GM21360 (cell line): ENCODE results near the gene TMEM204.

Experiments used
- ATAC-seq: cut with Tn5 transposase; IDR thresholded peaks from one replicate; pipeline ENCODE4 v1.9.1; 2021; ENCODE audit warnings: mild to moderate bottlenecking, moderate library complexity; ENCODE audit not compliant: unreplicated experiment

TMEM204 gene

DNA sequence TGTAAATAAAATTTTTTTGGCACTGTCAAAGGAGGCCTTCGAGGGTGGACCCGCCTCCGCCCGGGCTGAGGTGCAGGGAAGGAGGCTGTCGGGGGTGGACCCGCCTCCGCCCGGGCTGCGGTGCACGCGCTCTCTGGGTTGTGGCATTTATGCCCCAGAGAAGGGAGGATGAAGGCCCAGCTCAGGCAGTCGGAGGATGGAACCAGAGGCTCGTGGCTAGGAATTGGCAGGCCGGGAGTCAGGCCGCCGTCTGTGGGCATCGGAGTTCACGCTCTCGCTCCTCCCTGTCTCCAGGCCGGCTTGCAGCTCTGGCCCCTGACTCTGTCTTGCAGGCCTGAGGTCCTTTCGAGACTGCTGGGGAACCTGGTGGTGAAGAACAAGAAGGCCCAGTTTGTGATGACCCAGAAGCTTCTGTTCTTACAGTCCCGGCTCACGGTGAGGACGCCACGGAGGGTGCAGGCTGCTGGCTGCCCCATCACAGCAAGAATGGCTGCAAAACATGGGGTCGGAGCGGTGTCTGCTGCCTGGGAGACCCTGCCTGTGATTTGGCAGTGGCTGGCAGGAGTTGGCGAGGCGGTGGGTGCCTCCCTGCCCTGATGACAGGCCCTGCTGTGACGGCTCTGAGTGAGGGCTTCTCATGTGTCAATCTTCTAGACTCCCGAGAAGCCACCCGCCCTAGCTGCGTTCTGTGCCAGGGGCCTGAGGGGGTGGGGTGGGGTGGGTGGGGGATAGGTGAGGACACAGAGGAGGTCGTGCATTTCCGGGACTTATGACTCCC lies 34.4 kb upstream of the TMEM204 start:
- ATAC-seq: no peak

DNA sequence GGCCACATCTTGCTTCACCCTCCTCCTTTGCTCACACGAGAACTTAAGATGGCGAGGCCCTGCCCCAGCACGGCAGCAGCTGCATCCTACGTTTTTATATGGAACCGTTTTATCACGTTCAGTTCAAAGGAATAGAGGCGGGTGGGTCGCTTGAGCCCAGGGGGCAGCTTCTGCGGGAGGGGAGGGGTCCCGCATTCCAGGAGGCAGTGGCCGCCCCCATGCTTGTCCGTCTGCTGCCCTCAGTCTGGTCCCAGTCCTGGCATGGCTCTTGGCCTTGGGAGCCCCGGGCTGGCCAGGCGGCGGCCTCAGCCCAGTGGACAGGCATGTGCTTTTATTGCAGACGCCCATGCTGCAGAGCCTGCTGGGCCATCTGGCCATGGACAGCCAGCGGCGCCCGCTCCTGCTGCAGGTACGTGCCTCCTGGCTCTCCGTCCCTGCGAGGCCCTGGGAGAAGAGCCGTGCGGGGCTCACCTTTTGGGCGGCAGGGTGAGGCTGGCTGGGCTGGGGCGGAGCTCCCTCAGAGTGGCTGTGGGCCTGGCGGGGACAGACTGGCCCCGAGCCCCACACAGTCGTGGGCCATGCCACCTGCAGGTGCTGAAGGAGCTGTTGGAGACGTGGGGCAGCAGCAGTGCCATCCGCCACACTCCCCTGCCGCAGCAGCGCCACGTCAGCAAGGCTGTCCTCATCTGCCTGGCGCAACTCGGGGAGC lies 33.6 kb upstream of the TMEM204 start:
- no peak for ATAC-seq

DNA sequence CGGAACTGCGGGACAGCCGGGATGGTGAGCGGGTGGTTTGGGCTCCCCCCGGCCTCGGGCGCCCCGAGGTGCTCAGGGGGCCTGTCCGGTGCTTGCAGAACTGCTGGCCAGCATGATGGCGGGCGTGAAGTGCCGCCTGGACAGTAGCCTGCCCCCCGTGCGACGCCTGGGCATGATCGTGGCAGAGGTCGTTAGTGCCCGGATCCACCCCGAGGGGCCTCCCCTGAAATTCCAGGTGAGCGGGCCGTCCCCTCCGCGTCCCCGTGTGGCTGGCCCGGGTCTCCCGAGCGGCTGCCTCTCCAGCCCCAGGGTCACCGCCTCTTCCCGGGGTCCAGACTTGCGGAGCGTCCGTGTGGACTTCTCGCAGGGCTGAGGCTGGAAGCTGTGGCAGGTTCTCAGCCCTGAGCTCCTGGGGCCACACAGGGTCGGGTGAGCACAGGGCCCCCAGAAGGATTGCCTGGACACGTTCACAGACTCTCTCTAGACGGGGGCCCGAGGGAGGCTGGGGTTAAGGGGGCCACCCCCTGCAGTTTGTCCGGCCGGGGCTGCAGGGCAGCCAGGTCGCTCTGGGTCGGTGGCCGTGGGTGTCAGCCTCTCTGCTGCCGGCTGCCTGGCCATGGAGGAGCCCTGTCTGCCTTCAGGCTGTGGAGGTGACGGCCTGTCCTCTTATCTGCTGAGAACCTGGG lies 32.9 kb upstream of the TMEM204 start:
- ATAC-seq: no peak

DNA sequence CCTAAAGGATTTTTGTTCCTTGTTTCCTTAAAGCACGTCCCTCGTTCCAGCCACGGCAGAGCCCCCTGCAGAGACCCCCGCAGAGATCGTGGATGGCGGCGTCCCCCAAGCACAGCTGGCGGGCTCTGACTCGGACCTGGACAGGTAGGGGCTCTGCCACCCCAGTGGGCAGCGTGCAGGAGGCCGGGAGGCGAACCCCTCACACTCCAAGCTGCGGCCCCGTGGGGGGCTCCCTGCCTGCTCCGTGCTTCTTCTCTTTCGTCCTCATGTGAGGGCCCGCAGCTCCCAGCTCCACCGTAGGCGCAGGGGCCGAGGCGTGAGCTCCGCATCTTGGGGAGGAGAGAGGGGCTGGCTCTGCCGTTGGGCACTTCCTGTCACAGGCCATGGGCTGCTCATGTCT lies 31.8 kb upstream of the TMEM204 start:
- no peak for ATAC-seq

DNA sequence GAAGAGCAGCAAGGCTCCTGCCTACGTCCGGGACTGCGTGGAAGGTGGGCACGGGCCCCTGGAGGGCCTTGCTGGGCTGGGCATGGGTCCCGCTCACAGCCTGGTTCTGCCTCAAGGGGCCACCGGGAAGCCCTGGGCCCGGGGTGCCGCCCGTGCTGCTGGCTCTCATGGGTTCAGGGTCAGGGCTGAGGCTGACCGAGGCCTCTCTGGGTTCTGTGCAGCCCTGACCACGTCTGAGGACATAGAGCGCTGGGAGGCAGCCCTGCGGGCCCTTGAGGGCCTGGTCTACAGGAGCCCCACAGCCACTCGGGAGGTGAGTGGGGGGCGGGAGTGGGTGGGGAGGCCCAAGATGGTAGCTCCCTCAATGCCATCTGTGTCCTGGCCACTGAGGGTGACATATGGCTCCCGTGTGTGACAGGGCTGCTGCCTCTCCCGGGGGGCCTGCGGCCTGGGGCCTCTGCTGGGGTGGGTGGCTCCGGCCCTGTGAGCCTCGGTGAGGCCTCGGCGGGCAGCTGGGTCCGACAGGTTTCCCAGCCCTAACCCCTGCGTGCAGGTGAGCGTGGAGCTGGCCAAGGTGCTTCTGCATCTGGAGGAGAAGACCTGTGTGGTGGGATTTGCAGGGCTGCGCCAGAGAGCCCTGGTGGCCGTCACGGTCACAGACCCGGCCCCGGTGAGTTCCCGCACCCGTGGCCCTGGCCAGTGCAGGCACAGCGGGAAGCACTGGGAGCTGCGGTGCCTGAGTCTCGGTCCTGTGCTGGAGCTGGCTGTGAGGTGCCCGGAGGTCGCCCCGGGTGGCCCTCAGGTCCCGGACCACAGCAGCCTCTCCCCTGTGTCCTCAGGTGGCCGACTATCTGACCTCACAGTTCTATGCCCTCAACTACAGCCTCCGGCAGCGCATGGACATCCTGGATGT lies 31.1 kb upstream of the TMEM204 start:
- ATAC-seq: no peak

DNA sequence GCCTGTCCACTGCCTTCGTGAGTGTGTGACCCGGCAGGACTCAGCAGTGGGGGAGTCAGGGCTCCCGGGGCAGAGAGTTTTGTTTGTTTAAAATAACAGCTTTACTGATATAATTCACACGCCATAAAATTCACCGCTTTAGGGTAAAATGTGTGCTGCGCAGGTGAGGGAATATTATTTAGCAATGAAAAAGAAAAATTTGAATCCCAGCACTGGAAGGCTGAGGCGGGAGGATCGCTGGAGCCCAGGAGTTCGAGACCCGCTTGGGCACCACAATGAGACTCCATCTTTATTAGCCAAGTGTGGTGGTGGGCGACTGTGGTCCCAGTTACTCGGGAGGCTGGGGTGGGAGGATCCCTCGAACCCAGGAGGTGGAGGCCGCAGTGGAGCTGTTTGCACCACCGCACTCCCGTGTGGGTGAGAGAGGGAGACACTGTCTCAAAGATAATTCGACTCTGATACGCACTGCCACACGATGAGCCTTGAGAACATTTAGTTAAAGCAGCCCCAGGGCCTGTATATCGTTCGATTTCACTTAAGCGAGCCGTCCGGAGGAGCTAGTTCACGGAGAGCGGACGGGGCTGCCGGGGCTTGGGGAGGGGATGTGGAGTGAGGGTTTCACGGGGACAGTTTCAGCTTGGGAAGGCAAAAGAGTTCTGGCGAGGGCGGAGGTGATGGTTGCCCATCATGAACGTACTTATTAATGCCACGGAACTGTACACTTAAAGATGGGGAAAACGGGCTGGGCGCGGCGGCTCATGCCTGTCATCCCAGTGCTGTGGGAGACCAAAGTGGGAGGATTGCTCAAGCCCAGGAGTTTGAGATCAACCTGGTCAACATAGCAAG lies 30.1 kb upstream of the TMEM204 start:
- no peak for ATAC-seq

DNA sequence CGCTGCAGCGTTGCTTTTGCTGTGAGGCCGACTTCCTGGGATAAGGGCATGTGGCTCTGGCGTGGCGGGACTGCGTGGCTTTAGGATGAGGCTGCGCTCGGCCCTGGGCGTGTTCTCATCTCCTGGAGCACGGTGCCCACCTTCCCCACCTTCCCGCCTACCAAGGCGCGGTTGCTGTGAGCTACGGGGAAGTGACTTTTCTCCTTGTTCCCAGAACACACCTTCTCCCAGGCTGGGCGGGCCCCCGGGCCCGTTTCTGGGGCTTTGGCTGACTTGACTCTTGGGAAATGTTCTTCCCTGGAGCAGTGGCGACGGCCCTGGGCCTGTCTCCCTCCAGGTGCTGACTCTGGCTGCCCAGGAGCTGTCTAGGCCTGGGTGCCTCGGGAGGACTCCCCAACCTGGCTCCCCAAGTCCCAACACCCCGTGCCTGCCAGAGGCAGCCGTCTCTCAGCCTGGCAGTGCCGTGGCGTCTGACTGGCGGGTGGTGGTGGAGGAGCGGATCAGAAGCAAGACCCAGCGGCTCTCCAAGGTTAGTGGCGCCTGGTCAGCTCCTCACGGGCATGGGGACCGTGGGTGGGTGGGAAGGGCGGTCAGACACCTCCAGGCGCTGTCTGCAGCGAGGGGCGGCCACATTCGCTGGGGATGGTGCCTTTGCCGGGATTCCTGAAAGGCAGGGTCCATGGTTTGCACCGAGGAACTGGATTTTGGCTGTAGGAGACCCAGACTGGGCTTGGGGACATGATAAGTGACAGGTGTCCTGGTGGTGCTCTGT lies 28.2 kb upstream of the TMEM204 start:
- no peak for ATAC-seq

DNA sequence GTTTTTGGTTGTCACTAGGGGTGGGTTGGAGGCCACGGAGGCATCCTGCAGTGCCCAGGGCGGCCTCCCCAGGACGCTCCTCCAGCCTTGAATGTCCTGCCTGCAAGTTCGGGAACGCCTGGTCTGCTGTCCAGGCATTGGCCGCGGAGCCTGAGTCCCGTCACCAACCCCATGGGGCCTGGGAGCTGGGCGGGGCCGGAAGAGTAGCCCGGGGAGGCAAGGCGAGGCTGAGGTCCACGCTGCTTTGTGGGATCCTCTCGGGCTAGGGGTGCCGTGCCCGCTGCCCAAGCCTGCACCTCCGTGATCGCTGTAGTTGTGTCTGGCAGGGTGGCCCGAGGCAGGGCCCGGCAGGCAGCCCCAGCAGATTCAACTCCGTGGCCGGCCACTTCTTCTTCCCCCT lies 27.6 kb upstream of the TMEM204 start:
- ATAC-seq: no peak

DNA sequence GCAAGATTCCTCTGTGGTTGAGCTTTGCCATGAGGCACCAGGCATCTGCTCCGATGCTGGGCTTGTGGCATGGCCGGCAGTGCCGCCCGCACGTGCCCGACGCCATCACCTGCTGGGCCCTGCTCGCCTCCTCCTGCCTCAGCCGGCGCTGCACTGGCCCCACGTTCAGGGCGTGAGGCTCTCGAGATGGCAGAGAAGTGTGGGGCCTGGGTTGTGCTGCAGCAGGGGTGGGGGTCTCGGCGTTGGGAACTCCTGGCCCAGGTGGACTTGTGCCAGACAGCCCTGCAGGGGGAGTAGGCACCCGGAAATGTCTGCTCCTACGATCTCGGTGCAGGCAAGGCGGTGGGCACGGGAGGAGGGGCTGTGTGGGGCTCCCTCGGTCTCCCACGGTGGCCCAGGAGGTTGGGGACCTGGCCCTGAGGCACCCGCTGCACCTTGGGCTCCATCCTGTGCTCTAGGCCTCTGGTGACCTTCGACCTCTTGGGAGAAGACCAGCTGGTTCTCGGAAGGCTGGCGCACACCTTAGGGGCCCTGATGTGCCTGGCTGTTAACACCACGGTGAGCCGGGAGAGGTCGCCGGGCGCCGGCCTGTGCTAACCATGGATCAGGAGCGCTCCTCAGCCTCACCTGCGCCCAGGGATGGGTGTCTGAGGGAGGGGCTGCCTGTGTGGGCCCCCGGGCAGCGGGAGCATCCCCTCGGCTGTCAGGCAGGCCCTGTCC lies 26.8 kb upstream of the TMEM204 start:
- no peak for ATAC-seq

DNA sequence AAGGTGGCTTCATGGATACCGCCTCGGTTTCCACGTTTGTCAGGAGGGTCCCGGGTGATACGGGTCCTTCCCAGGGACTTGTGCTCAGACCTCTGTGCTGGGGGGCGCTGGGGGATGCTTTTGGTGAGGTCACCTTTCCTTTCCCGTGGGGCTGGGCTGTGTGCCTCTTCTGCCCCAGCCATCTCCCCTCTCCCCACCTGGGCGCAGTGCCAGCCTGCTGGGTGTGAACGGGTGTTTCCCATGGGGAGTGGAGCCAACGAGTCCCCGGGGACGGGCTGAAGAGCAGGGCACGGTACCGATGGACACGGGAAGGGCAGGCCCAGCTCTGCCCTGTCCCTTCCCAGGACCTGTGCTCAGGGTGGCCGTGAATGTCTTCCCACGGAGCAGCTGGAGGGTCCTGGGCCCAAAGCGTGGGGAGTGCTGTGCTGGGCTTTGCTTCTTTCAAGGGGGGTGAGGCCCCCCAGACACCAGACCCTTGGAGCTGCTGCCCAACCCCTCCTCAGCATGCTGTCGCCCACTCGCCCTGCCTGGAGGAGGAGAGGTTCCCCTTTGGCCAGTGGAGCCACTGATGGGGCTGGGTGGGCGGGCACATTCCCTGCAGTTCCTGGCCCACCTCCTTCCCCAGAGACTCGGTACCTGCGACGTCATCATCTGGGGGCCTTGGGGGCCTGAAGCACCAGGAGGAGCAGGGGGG lies 24.8 kb upstream of the TMEM204 start:
- no peak for ATAC-seq

DNA sequence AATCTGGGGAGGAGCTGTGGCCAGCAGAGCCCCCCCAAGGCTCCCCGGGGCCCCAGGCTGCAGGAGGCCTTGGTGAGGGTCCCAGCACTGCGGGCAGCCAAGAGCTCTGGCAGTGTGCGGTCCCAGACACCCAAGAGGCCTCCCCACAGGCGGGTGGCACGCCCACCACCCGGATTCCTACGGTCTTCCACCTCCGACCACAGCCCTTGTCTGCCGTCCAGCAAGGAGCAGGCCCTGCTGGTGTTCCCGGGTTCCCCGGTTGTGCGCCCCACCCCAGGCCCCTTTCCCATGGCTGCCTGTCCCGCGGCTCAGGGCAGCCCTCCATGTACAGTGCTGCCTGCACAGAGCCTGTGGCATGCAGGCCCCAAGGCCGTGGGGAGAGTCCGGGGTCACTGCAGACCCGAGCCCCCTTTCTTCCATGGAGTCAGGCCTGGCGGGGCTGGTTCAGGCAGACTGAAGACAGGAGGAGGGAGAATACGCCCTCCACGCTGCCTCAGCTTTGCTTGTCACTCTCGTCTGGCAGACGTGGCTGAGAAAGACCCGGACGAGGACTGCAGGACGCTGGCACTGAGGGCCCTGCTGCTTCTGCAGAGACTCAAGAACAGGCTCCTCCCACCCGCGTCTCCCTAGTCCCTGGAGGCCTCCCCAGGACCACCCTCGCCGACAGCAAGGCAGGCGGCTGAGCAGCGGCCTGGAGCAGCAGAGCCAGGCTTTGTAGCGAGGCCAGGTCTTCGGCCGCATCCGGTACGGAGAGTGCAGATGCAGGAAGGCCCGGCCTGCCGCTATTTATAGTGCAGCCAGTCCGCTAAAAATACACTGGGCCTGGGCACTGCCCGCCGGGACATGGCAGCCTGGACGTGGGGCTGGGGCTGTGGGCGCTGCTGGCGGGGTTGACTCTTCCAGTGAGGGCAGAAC lies 23.9 kb upstream of the TMEM204 start:
- no peak for ATAC-seq

DNA sequence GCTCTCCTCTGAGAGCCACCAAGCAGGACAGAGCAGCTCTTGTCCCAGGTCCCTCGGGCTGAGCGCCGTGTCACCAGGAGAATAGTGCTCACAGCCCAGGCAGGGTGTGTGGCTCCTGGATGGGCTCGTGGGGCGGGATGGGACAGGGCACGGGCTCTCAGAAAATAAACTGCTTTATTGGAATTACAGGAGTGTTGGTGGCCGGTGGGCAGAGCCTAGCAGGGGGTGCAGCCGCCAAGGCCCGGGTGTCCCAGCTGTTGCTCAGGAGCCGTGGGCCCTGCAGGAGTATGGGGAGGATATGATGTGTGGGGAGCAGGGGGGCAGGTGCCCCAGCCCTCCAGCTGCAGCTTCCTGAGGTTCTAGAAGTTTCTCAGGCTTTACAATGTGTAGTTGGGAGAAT lies 23.2 kb upstream of the TMEM204 start:
- no peak for ATAC-seq

DNA sequence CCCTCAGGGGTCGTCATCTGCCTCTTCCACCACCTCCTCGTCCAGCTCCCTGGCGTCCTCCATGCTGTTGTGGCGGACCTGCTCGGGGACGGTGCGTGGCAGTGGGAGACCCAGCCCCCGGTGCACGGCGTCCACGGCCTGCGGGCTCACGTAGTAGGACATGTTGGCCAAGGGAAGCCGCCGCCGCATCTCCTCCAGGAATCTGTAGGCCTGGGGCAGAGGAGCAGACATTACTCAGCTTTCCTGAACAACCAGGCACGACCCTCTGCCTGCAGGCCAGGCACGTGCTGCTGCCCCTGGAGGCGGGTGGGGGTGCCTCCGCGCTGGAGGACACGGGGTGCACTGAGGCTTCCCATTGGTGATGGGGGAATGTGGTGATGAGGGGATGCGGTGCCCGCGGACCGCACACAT lies 22.5 kb upstream of the TMEM204 start:
- no peak for ATAC-seq

DNA sequence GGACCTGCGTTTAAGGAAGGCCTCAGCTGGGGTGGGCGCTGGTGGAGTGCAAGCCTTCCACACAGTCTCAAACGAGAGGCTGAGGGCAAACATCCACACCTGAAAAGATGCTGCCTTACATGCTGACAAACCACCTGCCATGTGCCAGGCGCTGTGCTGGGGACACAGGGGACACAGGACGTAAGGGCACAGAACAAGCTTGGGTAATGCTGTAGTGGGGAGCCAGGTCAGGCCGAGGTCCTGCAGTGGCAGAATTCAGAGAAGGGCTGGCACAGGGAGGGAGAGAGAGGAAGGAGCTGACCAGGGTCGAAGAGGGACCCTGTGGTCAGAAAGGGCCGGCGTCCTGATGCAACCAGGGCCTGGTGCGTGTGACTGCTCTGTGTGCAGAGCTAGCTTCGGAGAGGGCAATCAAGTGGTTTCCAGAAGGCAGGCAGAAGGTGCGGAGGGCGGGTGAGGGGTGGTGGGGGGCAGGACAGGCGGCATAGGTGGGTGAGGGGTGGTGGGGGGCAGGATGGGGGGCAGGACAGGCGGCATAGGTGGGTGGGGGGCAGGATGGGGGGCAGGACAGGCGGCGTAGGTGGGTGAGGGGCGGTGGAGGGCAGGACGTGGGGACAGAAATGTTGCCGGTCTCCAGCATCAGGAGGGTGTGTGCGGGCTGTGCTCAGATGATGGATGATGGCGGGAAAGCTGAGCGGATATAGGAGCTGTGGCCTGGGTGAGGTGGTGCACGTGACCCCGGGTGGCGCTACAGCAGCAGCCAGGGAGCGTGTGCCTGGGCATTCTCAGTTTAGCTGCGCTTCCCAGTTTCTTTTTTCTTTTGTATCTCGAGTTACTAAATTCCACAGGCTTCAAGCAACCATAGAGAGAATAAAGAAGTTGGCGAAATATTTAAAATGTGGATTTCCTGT lies 21.6 kb upstream of the TMEM204 start:
- ATAC-seq: no peak

DNA sequence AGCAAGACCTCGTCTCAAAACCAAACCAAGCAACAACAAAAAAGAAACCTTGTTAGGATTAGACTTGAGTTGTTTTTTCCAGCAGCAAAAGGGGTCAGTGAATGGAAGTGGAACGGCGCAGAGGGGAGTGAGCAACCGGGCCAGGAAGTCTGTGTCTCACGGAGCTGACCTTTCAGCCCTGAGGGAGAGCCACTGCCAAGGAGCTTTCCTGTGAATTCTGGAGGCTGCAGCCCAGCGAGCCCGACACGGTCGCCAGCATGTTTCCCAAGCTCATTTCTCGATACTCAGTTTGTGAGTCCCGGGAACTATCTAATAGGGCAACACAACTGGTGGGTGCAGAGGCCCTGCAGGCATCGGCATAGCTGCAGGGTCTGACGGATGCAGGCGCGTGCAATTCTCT lies 20.7 kb upstream of the TMEM204 start:
- ATAC-seq: no peak

DNA sequence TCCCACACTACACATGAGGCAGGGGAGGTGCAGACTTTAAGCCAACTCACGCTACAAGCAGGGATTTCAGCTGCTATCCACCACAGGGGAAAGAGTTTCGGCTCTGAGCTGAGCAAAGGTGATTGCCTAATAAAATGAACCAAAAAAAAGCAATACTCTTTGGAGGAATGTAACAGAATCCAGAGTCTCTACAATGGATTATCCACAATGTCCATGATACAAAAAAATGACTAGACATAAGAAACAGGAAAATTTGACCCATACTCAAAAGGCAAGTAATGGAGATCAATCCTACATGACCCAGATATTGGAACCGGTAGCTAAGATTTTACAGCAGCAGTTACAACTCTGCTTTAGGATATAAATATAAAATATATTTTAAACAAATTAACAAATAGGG lies 19.0 kb upstream of the TMEM204 start:
- no peak for ATAC-seq
